ENCODE data around the gene HNRNPUL2. TPM values are rescaled to one million over a fixed set of nuclear protein-coding genes. Genes with fewer than 3 reads are reported as not detected.

Gene HNRNPUL2
- total and polyA plus RNA-seq, 3 donors from 2014 or later, result 31.8 to 42.9 (median 42.5) TPM

GRCh38 chr11:62713343-62713742 is 13.9 kb downstream of the HNRNPUL2 start:
- no peak for DNase-seq
- Histone ChIP-seq H3K27ac (no peak overlapping the region), H3K9me3 (no peaks in the 10 kb centered on the region), H3K4me1 (peaks cover 16% of the 10 kb centered on the region), H3K4me3 (no peak overlapping the region), H3K36me3 (ENCODE audit: low read depth, missing control alignments) (no peaks in the 10 kb centered on the region), H3K27me3 (no peaks in the 10 kb centered on the region)
- WGBS, 2 donors, result 81 to 83% methylated on average over 2 of the region's 2 CpGs
- intact Hi-C loops (cut with DNase I; ENCODE audit: low total_unique reads), result no loop called here
- TF ChIP-seq POLR2A (IDR thresholded peaks at IDR 0.05), result no peak
- no peak for TF ChIP-seq CTCF (IDR thresholded peaks at IDR 0.05)

GRCh38 chr11:62712861-62713260 is 14.4 kb downstream of the HNRNPUL2 start:
- Histone ChIP-seq H3K27me3 (no peaks in the 10 kb centered on the region), H3K9me3 (no peaks in the 10 kb centered on the region), H3K4me3 (no peak overlapping the region), H3K27ac (no peak overlapping the region), H3K36me3 (ENCODE audit: low read depth, missing control alignments) (no peaks in the 10 kb centered on the region), H3K4me1 (peaks cover 21% of the 10 kb centered on the region)
- intact Hi-C loops (cut with DNase I; ENCODE audit: low total_unique reads), result no loop called here
- DNase-seq, result no peak
- WGBS, 2 donors, result 64 to 75% methylated on average over 3 of the region's 3 CpGs
- TF ChIP-seq CTCF (IDR thresholded peaks at IDR 0.05) (no peak), POLR2A (IDR thresholded peaks at IDR 0.05) (no peak)

- H3K27ac ChIP-seq, result no peak overlapping the region
- TF ChIP-seq POLR2A (IDR thresholded peaks at IDR 0.05), result no peak
- no peak for TF ChIP-seq CTCF (IDR thresholded peaks at IDR 0.05)
- no peaks in the 10 kb centered on the region for H3K27me3 ChIP-seq
- H3K4me1 ChIP-seq, result peaks cover 26% of the 10 kb centered on the region
- H3K9me3 ChIP-seq, result no peaks in the 10 kb centered on the region
- no peak overlapping the region for H3K4me3 ChIP-seq
- no peak for DNase-seq
- WGBS, 2 donors, result 74 to 86% methylated on average over 6 of the region's 6 CpGs
- intact Hi-C loops (cut with DNase I; ENCODE audit: low total_unique reads), result no loop called here
- no peaks in the 10 kb centered on the region for H3K36me3 ChIP-seq (ENCODE audit: low read depth, missing control alignments)
Observed at GRCh38 chr11:62712276-62712812, 14.9 kb downstream of the HNRNPUL2 start.

- 34 to 37% methylated on average over 7 of the region's 7 CpGs for WGBS, 2 donors
- no peaks in the 10 kb centered on the region for H3K9me3 ChIP-seq
- intact Hi-C loops (cut with DNase I; ENCODE audit: low total_unique reads), result no loop called here
- peak overlapping the region; percentile 59 to 64 for H3K4me3 ChIP-seq
- TF ChIP-seq CTCF (IDR thresholded peaks at IDR 0.05) (no peak), POLR2A (IDR thresholded peaks at IDR 0.05) (no peak)
- H3K4me1 ChIP-seq, result peaks cover 44% of the 10 kb centered on the region
- H3K36me3 ChIP-seq (ENCODE audit: low read depth, missing control alignments), result no peaks in the 10 kb centered on the region
- no peaks in the 10 kb centered on the region for H3K27me3 ChIP-seq
- H3K27ac ChIP-seq, result peak overlapping the region; percentile 80 to 99
- DNase-seq, result peak; percentile 51
Observed at GRCh38 chr11:62710001-62710345, 17.3 kb downstream of the HNRNPUL2 start.

GRCh38 chr11:62709247-62710000 is 17.8 kb downstream of the HNRNPUL2 start:
- peak; percentile 99 for DNase-seq
- TF ChIP-seq POLR2A (IDR thresholded peaks at IDR 0.05), result no peak
- TF ChIP-seq CTCF (IDR thresholded peaks at IDR 0.05), result no peak
- peaks cover 44% of the 10 kb centered on the region for H3K4me1 ChIP-seq
- intact Hi-C loops (cut with DNase I; ENCODE audit: low total_unique reads), result no loop called here
- WGBS, 2 donors, result 1 to 3% methylated on average over 31 to 47 of the region's 47 CpGs
- H3K4me3 ChIP-seq, result peak overlapping the region; percentile 59 to 64
- H3K9me3 ChIP-seq, result no peaks in the 10 kb centered on the region
- no peaks in the 10 kb centered on the region for H3K36me3 ChIP-seq (ENCODE audit: low read depth, missing control alignments)
- peak overlapping the region; percentile 80 to 99 for H3K27ac ChIP-seq
- H3K27me3 ChIP-seq, result no peaks in the 10 kb centered on the region

Measured in testis (tissue), 3 donors.